Measurements from ENCODE around the gene STAP2. TPM values are rescaled to one million over a fixed set of nuclear protein-coding genes. Genes with fewer than 3 reads are reported as not detected.

The STAP2 gene
- total RNA-seq, 4 donors from 2014 or later: 67.0 to 93.1 (median 87.2) TPM

DNA sequence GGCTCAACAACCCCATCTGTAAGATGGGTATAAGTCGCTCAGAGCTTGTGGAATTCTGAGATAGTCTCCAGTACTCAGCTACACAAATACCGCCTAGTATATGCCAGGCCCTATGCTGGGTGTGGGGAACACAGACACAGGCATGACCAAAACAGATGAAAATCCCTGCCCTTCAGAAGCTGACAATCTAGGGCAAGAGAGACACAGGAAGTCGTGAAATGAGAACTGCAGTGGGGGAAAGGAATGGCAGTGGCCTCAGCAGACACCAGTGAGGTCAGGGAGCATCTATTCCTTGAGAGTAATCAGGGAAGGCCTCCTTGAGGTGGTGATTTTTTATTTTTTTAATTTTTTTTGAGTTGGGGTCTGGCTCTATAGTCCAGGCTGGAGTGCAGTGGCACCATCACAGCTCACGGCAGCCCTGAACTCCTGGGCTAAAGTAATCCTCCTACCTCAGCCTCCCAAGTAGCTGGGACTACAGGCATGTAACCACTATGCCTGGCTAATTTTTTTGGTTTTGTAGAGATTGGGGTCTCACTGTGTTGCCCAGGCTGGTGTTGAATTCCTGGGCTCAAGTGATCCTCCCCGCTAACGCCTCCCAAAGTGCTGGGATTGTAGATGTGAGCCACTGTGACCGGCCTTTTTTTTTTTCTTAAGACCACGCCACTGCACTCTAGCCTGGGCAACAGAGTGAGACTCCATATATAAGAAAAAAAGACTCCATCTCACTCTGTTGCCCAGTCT, 39.6 kb downstream of the STAP2 start:
- Histone ChIP-seq H3K4me3 (no peak overlapping the region), H3K27ac (no peak overlapping the region), H3K36me3 (no peaks in the 10 kb centered on the region), H3K9me3 (no peaks in the 10 kb centered on the region), H3K27me3 (peaks cover 13% of the 10 kb centered on the region), H3K4me1 (peaks cover 5% of the 10 kb centered on the region)
- TF ChIP-seq POLR2A (IDR thresholded peaks at IDR 0.05): no peak
- TF ChIP-seq POLR2AphosphoS5 (IDR thresholded peaks at IDR 0.05): no peak
- TF ChIP-seq, protein P1, sequence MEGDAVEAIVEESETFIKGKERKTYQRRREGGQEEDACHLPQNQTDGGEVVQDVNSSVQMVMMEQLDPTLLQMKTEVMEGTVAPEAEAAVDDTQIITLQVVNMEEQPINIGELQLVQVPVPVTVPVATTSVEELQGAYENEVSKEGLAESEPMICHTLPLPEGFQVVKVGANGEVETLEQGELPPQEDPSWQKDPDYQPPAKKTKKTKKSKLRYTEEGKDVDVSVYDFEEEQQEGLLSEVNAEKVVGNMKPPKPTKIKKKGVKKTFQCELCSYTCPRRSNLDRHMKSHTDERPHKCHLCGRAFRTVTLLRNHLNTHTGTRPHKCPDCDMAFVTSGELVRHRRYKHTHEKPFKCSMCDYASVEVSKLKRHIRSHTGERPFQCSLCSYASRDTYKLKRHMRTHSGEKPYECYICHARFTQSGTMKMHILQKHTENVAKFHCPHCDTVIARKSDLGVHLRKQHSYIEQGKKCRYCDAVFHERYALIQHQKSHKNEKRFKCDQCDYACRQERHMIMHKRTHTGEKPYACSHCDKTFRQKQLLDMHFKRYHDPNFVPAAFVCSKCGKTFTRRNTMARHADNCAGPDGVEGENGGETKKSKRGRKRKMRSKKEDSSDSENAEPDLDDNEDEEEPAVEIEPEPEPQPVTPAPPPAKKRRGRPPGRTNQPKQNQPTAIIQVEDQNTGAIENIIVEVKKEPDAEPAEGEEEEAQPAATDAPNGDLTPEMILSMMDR (IDR thresholded peaks at IDR 0.05): no peak
- TF ChIP-seq EP300 (IDR thresholded peaks at IDR 0.05): no peak
- WGBS: 90% methylated on average over 7 of the region's 8 CpGs
- no peak for DNase-seq (ENCODE audit: low spot score in 2 of 2)

DNA sequence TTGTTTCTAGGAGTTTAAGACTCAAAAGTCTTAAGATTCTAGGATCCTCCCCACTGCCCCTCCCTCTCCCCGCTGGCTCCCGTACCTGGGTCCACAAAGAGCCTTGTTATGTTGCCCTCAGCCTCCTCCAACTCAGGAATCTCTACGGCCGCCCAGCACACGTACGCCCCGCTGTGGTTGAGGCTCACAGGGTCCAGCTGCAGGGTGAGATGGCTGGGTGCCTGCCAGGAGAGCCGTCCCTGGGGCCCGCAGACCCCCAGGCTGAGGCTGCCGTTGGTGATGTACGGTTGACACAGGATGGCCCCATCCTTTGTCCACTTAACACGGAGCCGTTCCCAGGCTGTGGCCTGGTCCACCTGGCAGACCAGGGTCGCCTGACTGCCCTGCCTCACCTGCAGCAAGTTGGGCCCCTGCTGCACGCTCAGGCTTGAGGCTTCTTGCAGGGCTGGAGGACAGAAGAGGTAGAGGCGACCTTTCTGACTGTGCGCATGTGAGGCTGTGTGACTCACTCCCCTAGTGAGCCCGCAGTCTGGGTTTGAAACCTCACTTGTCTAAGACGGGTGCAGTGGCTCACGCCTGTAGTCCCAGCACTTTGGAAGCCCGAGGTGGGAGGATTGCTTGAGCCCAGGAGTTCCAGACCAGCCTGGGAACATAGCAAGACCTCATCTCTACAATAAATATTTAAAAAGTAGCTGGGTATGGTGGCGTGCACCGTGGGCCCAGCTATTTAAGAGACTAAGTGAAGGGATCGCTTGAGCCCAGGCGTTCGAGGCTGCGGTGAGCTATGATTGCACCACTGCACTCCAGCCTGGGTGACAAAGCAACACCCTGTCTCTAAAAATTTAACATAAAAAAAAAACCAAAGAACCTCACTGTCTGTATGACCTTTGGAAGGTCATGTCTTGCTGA, 40.5 kb downstream of the STAP2 start:
- Histone ChIP-seq H3K27ac (no peak overlapping the region), H3K27me3 (peaks cover 13% of the 10 kb centered on the region), H3K4me1 (peaks cover 5% of the 10 kb centered on the region), H3K36me3 (no peaks in the 10 kb centered on the region), H3K9me3 (no peaks in the 10 kb centered on the region), H3K4me3 (no peak overlapping the region)
- WGBS: 89% methylated on average over 16 of the region's 27 CpGs
- DNase-seq (ENCODE audit: low spot score in 2 of 2): no peak
- no peak for TF ChIP-seq EP300 (IDR thresholded peaks at IDR 0.05)
- TF ChIP-seq POLR2AphosphoS5 (IDR thresholded peaks at IDR 0.05): no peak
- TF ChIP-seq POLR2A (IDR thresholded peaks at IDR 0.05): no peak
- TF ChIP-seq, protein P1 (IDR thresholded peaks at IDR 0.05): no peak

DNA sequence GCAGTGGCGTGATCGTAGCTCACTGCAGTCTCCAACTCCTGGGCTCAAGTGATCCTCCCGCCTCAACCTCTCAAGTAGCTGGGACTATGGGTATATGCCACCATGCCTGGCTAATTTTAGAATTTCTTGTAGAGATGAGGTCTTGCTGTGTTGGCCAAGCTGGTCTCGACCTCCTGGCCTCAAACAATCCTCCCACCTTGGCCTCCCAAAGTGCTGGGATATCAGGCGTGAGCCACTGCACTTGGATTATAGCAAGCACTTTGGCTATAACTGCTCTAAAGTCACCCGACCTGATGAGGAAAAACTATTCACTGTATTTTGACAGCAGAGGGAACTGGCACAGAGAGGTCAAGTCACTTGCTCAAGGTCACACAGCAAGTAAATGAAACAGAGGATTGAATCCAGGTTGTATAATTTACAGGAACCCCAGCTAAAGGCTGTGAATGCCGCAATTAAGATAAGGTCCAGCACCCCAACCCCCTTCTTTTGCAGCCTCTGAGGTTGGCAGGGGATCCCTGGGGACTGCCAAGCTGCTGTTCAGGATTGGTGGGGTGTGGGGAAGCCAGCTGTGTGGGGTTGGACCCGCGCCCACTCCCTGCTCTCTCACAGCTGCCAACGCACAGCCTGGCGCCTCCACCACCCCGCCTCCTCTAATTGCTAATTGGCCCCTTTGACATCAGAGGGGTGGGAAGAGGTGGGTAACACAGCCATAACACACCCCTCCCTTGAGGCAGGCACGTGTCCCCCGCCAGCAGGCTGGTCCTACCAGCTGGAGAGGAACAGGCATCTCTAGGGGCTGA, 42.5 kb downstream of the STAP2 start:
- 51% methylated on average over 12 of the region's 14 CpGs for WGBS
- DNase-seq (ENCODE audit: low spot score in 2 of 2): no peak
- Histone ChIP-seq H3K9me3 (no peaks in the 10 kb centered on the region), H3K27me3 (peaks cover 18% of the 10 kb centered on the region), H3K27ac (no peak overlapping the region), H3K4me3 (no peak overlapping the region), H3K4me1 (peaks cover 5% of the 10 kb centered on the region), H3K36me3 (no peaks in the 10 kb centered on the region)
- TF ChIP-seq, protein P1 (IDR thresholded peaks at IDR 0.05): no peak
- TF ChIP-seq POLR2A (IDR thresholded peaks at IDR 0.05) (no peak), POLR2AphosphoS5 (IDR thresholded peaks at IDR 0.05) (no peak), EP300 (IDR thresholded peaks at IDR 0.05) (no peak)

DNA sequence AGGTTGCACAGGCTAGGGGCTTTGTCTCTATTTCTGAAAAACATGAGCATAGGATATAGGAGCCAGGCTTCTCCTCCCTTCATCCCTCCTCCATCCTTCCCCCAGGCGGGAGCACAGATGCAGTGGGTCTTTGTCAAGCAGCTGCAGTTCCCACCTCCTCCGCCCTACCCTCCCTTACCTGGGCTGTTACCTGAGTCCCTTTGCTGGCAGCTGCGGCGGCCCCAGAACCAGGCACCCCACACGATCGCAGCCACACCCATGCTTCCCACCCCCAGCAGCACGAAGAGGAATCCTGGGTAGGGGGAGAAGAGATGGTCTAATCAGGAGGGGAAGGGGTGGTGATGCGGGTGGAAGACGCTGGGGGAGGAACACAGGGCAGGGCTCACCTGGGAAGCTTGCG, 44.2 kb downstream of the STAP2 start:
- Histone ChIP-seq H3K27ac (no peak overlapping the region), H3K4me3 (no peak overlapping the region), H3K27me3 (peaks cover 23% of the 10 kb centered on the region), H3K9me3 (no peaks in the 10 kb centered on the region), H3K4me1 (peaks cover 5% of the 10 kb centered on the region), H3K36me3 (no peaks in the 10 kb centered on the region)
- DNase-seq (ENCODE audit: low spot score in 2 of 2): no peak
- TF ChIP-seq EP300 (IDR thresholded peaks at IDR 0.05) (no peak), POLR2AphosphoS5 (IDR thresholded peaks at IDR 0.05) (no peak), POLR2A (IDR thresholded peaks at IDR 0.05) (no peak)
- TF ChIP-seq, protein P1 (IDR thresholded peaks at IDR 0.05): no peak
- WGBS: 41% methylated on average over 10 of the region's 10 CpGs

Measured in suprapubic skin (tissue), 4 donors.